TTC549 (cell line): ENCODE measurements around the gene CDK5RAP2.
"Not testable (repeated sequence)": the region's sequence is repeated elsewhere in the genome, so short reads cannot be mapped to it uniquely, and the experiment has no call there.

ENCODE experiments used
- FAIRE-seq: peaks from 2 replicates; lab custom pipeline; 2012; peaks lifted over from hg19 to GRCh38; lab: Jason Lieb, UNC

CDK5RAP2 gene

DNA sequence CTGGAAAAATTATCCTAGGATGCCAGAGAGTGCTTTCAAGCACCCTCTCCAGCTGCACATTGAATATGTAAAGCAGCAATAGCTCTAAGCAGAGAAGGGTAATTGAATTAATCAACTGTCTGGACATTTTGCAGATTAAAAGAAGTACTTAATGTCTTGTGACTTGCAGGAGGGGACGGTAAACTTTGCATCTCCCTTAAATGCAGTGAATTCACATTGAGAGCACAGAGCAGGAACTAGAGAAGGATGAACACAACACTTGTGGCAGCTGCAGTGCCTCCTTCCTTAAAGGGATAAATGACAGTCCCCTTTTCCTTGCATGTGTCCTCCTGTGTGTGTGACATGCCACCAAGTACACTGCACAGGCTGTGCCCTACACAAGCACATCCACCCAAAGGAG lies 7.4 kb upstream of the CDK5RAP2 start:
- no peak for FAIRE-seq

GRCh38 chr9:120583958-120584369 lies 4.0 kb upstream of the CDK5RAP2 start:
- no peak for FAIRE-seq

DNA sequence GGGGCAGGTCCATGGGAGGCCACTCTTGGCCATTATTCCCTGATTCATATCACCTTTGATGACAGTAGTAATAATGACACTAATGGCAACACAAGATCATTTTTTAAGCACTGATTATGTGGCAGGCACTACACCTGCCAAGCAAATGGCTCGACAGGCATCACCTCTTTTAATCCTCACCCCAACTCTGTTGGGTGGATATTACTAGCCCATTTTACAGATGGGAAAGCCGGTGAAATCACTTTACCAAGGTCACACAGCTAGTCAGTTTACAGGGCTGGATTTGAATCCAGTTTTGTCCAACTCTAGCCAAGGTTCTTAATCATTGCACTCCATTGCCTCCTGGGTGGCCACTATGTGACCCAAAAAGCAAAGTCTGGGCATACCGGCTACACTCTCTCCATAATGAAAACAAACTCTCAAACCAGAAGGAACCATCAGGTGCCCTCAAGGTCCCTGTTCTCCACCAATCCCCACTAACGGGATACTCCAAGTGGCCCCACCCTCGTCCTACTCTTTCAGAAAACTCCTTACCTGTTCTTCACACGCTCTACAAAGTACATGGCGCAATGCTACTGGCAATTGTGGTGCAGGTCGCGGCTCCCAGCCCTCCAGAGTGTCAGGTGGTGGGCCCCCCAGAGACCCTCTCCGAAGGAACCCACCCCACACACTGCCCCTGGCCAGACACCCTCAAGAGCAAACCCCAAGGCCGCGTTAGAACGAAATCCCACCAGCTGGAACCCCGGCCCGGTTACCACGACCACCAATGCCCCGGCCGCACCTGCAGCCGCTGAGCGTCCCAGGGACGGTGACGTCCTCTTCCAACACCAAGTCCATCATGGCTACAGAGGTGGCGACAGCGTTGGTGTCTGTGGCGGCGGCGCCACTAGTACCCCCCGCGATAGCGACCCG lies 572 bp downstream of the CDK5RAP2 start:
- no peak for FAIRE-seq

DNA sequence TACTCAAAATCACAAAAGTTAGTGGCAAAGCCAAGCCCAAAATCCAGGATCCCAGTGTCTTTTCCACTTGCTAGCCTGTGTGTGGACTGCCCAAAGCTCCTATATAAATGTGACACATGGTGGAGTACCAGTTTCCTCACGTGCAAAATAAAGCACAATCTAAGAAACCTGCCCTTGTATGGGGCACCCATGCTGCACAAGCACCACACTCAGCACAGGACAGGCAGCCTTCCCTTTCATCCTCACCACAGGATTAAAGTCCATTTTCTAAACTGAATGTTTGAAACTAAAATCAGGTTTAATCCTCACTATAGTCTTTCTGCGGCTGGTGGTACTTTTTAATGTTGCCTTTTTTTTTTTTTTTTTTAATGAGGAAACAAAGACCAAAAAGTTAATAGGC lies 5.5 kb downstream of the CDK5RAP2 start:
- no peak for FAIRE-seq

DNA sequence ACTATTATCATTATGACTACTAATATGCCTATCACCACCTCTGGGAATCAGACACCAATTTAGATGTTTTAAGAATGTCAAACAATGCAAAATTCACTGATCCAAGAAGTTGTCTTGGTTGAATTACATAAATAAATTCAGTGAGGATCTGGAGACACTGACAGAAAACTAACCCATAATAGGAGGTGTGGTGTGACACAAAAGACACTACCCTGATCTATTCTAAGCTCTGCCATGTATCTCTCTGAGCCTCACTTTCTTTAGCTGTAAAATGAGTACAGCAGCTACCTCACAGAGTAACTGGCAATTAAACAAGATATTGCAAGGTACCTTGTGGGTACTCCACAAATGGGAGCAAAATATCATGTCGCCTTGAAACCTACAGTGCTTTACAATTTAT lies 7.5 kb downstream of the CDK5RAP2 start:
- FAIRE-seq, result no peak

- FAIRE-seq, result no peak
These were observed 8.3 kb downstream of the CDK5RAP2 start for GRCh38 chr9:120571443-120572257.

- FAIRE-seq, result no peak
These were observed 9.7 kb downstream of the CDK5RAP2 start for GRCh38 chr9:120570296-120570695.

- FAIRE-seq, result no peak
These were observed 10.4 kb downstream of the CDK5RAP2 start for GRCh38 chr9:120569556-120569955.

GRCh38 chr9:120568816-120569215 lies 11.2 kb downstream of the CDK5RAP2 start:
- FAIRE-seq, result no peak

DNA sequence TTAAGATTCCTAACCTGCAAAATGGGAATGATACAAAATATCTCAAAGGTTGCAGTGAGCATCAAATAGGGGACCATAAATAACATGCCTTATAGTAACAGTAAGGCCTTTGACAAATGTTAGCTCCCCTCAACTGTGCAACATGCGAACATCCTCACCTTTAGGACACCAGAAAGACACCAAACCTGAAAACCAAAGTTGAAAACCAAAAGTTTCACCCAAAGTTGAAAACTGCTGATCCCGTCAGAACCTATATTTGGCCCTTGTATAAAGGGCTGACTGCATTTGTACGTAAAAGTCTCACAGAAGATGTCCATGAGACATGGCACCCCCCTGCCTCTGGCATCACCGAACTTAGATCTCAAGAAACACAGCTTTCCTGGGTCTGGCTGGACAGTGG lies 12.1 kb downstream of the CDK5RAP2 start:
- FAIRE-seq, result no peak

DNA sequence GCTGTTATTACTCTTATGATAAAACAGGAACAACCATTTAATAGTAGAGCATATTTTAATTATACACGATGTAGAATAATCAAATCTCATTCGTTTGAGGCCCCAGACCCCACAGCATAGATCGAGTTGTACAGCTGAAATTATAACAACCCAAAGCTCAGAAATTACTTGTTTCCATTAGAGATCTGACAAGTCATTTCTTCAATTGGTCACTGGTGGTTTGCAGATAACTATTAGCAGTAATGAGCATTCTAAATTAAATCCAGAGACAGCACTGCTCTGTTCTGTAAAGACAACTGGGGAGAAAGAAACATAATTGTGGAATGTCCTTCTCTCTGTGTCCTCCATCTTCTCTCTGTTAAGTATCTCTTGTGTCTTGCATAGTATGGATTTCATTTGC lies 12.9 kb downstream of the CDK5RAP2 start:
- no peak for FAIRE-seq

DNA sequence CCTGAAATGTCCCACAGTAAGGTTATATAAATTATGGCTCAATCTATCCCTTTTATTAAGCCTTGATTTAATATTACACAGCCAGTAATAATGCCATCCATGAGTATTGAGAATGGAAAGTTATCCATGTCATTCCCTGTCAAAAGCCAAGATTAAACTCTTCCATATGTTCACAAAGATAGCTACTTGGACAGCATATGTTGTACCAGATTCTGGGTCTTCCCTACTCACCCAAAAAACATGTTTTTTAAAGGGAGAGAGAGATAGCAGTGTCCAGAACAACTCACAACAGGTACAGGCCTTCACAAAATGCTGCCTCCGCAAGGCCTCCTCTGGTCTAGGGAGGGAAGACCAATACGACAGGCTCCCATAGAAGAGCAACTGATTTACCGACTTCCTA lies 15.4 kb downstream of the CDK5RAP2 start:
- FAIRE-seq, result no peak

DNA sequence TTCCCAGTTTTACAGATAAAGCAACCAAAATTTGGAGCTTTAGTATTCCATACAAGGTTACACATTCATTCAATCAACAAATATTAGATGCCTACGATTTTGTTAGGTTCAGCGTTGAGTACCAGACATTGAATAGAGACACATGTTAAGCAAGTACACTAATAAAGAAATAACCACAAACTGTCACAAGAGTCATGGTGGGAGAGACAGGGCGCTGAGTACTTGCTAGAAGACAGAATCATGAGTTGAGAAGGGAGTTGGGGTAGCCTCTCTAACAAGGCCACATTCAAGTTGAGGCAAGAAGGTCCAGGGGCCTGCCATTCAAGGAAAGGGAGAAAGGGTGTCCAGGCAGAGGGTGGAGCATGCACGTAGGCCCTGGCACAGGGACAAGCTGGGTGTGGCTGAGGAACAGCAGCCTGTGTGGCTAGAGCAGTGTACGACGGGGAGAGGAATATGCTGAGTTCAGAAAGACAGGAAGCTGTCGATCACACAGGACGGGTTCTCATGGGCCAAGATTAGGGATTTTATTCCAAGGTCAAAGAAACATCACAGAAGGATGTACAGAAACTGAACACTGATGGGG lies 17.0 kb downstream of the CDK5RAP2 start:
- no peak for FAIRE-seq

DNA sequence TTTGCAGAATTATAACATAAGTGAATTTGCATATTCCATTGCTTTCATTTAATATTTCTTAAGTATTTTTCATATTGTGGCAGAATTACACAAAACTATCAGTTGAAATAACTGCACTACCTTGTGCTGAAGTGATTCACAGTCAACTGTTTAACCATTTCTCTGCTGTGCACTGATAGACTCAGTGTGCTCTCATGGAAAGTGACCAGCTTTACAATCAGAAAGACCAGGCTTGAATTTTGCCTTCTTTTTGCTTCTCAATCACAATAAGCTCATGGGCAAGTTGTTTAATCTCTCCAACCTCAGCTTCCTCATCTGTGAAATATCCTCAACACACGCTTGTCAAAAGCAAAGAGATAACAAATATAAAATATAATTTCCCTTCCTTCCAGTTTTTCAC lies 18.3 kb downstream of the CDK5RAP2 start:
- FAIRE-seq, result no peak

DNA sequence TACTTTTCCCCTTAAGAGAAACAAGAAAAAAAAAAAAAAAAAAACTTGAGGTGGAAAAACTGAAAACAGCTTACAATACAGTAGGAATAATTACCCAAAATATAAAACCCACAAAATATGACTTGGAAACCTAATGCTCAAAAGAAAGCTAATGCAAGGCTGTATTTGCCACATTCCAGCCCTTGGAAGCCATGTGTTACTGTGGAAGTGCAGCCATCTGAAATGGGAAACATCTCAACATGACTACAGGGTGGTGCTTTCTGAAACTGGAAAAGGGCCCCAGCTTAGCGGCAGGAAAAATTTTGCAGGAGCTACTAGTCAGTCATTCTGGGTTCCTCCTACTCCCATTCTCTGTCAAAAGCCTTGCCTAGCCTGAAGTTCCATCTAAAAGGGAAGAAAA lies 20.4 kb downstream of the CDK5RAP2 start:
- no peak for FAIRE-seq

DNA sequence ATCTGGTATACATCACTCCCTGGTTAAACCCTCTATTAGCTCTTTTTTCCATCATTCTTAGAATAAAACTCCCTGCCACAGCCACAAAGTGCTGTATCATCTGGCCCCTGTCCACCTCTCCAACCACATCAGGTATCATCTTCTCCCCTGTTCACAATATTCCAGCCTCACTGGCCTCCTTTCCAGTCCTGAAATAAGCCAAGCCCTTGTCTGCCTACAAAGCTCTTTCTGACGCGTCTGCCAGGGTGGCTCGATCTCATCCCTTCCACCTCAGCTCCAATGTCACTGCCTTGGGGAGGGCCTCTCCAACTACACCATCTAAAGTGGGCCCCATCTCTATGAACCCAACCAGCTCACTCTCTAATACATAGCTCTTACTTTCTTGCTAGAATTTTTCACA lies 21.5 kb downstream of the CDK5RAP2 start:
- no peak for FAIRE-seq

GRCh38 chr9:120557205-120557604 lies 22.8 kb downstream of the CDK5RAP2 start:
- FAIRE-seq, result no peak

DNA sequence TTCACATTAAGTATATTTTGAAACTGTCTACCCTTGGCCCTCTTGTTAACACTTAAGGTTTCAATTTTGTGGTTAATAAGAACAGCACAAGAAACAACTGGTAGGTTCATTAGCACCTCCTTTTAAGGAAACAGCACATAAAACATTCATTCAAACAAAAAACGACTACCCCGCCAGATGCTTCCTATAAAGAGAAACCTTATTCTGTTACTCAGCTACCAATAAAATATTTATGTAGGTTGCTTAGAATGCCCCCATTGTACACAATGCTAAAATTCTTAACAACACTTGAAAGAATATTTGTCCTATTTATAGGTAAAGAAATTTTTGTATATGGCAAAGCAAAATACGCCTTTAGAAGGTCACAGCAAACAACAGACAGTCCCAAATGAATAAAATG lies 23.2 kb downstream of the CDK5RAP2 start:
- FAIRE-seq, result no peak

DNA sequence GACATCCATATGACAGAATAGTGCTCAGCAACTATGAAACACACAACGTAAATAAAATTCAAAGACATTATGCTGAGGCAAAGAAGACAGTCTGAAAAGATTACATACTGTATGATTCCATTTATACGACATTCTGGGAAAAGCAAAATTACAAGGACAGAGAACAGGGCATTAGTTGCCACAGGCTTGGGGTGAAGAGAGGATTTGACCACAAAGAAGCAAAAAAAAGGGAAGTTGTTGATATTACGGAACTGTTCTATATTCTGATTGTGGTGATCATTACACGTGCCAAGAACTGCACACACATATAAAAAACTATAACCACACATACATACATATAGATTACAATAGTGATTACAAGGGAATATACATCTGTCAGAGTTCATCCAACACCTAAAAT lies 24.1 kb downstream of the CDK5RAP2 start:
- no peak for FAIRE-seq

GRCh38 chr9:120552210-120552704 lies 27.7 kb downstream of the CDK5RAP2 start:
- FAIRE-seq, result not testable (repeated sequence)

DNA sequence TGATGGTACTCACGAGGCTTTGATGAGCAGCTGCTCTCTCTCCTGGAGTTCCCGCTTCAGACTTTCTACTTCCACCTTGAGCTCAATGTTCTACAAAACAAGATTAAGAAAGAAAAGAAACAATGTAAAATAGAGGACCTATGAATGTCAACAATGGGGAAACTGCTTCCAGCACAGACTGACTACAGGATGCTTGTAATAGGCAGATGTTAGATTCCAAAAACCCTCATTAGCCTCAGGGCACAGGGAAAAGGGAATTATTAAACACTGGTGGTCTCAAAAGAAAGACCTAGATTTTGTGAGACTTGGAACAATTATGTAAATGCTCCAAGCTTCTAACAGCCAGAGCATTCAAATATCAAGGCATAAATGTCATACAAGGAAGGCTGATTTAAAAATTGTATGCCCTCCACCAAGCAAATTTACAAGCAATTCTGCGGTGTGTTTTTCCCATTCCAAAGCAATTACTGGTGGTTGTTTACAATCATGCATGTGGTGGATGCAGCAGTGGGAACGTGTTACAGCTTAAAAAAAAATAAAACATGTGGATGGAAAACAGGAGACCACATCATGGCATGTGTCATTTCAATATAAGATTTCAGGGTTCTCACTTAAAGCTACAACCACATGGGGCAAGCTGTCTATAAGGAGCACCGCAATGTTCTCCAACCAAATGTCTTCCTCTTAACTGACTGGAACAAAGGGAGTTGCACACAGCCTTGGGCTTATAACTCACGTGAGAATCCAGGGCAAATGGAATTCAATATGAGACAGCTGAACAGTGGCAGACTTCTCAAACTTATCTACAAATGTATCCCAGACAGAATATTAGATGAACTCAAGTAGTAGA lies 34.0 kb downstream of the CDK5RAP2 start:
- FAIRE-seq, result no peak

- FAIRE-seq, result no peak
These were observed 35.5 kb downstream of the CDK5RAP2 start for GRCh38 chr9:120544441-120544840.
